ENCODE results near the gene KCNJ16.

DNA sequence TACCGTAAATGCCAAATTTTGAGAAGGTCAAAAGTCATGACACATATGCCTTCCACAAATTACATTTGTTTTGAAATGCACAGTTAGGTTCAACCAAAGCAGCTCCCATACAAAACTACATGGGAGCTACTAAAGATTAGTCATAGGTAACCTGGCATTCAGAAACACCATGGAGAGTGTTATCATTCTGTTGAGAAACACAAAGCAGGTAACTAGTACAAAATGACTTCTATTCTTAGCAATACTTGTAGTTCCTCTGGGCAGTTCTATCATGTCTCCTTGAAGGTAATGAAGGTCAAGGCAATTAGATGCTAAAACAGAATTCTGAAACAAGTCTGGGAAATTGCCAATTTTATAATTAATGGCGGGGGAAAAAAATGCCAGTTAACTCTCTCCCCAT, 39.4 kb downstream of the KCNJ16 start:
- TF ChIP-seq, protein P1, sequence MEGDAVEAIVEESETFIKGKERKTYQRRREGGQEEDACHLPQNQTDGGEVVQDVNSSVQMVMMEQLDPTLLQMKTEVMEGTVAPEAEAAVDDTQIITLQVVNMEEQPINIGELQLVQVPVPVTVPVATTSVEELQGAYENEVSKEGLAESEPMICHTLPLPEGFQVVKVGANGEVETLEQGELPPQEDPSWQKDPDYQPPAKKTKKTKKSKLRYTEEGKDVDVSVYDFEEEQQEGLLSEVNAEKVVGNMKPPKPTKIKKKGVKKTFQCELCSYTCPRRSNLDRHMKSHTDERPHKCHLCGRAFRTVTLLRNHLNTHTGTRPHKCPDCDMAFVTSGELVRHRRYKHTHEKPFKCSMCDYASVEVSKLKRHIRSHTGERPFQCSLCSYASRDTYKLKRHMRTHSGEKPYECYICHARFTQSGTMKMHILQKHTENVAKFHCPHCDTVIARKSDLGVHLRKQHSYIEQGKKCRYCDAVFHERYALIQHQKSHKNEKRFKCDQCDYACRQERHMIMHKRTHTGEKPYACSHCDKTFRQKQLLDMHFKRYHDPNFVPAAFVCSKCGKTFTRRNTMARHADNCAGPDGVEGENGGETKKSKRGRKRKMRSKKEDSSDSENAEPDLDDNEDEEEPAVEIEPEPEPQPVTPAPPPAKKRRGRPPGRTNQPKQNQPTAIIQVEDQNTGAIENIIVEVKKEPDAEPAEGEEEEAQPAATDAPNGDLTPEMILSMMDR (conservative IDR thresholded peaks at IDR 0.05 in 1 of 2, IDR thresholded peaks at IDR 0.05 in 1 of 2; ENCODE audit: low read depth in 1 of 2, low read length in 2 of 2), result no peak
- TF ChIP-seq EZH2 (IDR thresholded peaks at IDR 0.05; ENCODE audit: low read length, missing control alignments), result no peak
